PC-3 (cell line): ENCODE data around the gene CCR6.

Experiments
- CTCF ChIP-seq: fragments of 300-600 bp; sonication (generic); conservative IDR thresholded peaks from 2 replicates; pipeline ENCODE4 v1.5.1; 2017; ENCODE audit warnings: antibody characterized with exemption, low read depth, mild to moderate bottlenecking, low read length
- EZH2 ChIP-seq: fragments of 300-600 bp; sonication (generic); IDR thresholded peaks from one replicate; pipeline ENCODE4 v1.6.1; 2017; ENCODE audit warnings: antibody characterized with exemption, mild to moderate bottlenecking, low read length; ENCODE audit not compliant: unreplicated experiment

GRCh38 chr6:167157863-167158262 lies 35.0 kb downstream of the CCR6 start, which contains the start of gene GPR31:
- no peak for TF ChIP-seq CTCF
- TF ChIP-seq EZH2: no peak
